Activated CD8-positive, alpha-beta memory T cell treated with anti-CD3 and anti-CD28 coated beads, Interleukin-2, amount 50 U/mL, for 48 hours (primary cell): Measurements from ENCODE around the gene EFL1.
A peak's percentile ranks its signal among the peaks of the same experiment; 100 is the strongest.
"Not testable (repeated sequence)": the region's sequence is repeated elsewhere in the genome, so short reads cannot be mapped to it uniquely, and the experiment has no call there.

ENCODE experiments used
- DNase-seq: peaks from one replicate; pipeline ENCODE4 v3.0.0-alpha.2; 2020

The EFL1 gene

DNA sequence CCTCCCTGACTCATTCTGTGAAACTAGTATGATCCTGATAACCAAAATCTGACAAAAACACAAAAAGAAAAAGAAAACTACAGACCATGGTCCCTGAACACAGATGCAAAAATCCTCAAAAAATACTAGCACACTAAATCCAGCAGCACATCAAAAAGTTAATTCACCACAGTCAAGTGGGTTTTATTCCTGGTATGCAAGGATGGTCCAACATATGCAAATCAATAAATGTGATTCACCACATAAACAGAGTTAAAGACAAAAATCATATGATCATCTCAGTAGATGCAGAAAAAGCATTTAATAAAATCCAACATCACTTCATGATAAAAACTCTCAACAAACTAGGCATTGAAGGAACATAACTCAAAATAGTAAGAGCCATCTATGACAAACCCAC lies 12.9 kb upstream of the EFL1 start:
- no peak for DNase-seq

DNA sequence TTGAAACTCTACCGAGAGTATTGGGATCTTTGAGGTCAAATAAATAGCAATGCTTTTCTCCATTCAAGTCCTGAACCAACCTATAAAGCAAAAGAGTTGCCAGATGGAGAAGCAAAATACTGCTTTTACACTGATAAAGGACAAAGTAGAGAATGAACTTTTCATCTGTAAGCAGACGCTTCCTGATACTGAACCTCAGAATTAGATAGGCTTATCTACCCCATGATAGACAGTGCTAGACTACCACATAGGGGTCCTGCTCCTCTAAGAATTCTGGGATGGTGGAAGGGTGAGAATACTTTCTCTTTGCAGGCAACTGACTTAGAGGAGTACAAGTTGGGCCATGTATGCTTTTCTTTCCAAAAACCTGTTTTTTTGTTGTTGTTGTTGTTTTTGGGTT lies 9.6 kb upstream of the EFL1 start:
- DNase-seq = no peak

GRCh38 chr15:82268454-82268853 lies 5.9 kb upstream of the EFL1 start:
- DNase-seq = not testable (repeated sequence)

- not testable (repeated sequence) for DNase-seq
Observed at GRCh38 chr15:82267137-82267536, 4.6 kb upstream of the EFL1 start.

- no peak for DNase-seq
Observed at GRCh38 chr15:82263350-82263749, 816 bp upstream of the EFL1 start.

DNA sequence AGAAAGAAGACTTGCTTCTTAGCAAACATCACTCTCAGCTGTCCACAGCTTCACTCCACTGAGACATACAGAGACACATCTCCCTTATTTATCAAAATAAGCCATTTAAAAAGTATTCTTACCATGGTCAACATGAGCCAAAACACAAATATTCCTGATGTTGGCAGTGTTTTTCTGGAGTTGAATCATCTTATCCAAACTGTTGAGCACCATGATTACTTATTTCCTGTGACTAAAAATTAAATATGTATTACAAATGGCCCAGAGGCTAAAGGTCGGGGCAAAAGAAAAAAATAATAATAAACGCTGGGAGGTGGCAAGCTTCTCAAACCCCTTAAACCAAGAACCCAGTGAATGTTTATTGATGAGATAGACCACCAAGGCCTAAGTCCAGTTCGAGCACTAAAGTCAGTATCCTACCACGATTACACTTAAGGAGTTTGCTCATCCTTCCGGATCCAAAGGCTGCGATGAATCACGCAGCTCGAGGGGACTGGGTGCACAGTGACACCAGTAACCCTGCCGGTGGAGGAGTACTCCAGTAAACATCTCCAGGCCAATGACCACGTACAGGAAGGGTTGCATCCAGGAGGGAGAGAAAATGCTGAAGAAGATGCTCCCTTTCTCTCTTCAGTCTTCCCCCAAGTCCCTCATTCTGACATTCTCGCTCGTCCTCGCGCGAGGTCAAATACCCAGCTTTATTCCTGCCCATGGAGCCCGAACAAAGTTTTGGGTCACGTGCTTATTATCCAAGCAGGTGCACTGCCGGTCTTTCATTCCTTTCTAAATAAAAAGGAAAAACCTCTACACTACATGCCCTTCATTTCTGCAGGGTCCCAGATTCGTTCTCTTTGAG lies 740 bp downstream of the EFL1 start:
- peak; percentile 67 for DNase-seq

DNA sequence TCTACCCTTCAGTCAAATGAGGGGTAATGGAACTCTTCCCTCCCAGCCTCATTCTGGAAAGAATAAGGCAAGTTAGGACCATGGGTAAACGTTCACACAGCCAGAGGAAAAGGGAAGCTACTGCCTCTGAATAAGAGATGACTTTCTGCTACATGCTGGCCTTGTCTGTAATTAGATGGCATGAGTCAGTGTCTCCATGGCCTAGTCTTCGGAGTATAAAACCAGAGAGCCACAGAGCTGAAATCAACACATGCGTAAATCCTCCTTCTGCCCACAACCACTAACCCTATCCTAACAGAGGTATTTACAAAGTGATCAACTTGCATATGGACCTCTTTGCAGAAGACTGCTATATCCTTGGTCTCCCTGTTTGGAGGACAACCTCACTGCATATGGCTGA lies 14.3 kb downstream of the EFL1 start:
- DNase-seq = not testable (repeated sequence)

- not testable (repeated sequence) for DNase-seq
Observed at GRCh38 chr15:82245956-82246355, 16.6 kb downstream of the EFL1 start.

DNA sequence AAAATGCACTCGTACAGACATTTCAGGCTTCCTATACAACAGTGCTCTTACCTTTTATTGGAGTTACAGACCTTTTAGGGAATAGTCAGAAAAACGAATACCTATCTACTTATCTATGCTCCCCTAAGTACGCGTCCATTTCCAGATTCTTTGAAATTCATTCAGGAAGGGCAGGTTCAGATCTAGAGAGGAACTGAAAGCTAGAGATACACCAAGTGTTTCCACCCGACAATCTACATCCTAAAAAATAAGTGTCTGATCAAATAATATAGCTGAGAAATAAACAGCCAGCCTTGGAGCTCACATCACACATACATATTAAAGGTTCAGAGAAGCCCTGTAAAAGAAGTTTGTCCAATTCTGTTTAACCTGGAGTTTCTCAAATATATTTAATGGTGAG lies 18.9 kb downstream of the EFL1 start:
- DNase-seq = not testable (repeated sequence)

DNA sequence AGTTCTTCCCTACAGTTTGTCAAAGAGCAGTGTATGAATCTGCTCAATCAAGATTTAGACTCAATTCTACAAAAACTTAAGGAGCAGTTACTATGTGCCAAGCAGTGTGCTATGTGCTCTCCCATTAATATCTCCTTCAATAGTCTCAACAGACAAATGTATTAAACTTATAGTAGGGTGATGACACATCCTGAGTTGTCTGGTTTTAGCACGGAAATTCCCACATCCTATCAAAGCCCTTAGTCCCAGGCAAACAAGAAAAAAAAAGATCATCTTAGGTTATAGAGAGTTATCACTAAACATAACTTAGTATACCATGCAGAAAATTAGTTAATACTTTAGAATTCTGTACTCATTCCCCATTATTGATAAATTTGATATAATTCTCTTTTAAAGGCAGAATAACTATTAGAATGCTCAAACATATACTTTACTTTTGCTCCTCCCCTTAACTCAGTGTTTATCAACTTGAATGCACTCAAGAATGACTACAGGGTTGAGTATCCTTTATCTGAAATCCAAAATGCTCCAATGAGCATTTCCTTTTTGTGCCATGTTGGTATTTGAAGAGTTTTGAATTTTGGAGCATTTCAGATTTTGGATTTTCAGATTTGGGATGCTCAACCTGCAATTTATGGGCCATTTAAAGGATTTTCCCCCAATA lies 20.6 kb downstream of the EFL1 start:
- not testable (repeated sequence) for DNase-seq

- DNase-seq = no peak
Observed at GRCh38 chr15:82239685-82240391, 22.7 kb downstream of the EFL1 start.

- DNase-seq = not testable (repeated sequence)
Observed at GRCh38 chr15:82237944-82238534, 24.5 kb downstream of the EFL1 start.

- no peak for DNase-seq
Observed at GRCh38 chr15:82231842-82232241, 30.7 kb downstream of the EFL1 start.

DNA sequence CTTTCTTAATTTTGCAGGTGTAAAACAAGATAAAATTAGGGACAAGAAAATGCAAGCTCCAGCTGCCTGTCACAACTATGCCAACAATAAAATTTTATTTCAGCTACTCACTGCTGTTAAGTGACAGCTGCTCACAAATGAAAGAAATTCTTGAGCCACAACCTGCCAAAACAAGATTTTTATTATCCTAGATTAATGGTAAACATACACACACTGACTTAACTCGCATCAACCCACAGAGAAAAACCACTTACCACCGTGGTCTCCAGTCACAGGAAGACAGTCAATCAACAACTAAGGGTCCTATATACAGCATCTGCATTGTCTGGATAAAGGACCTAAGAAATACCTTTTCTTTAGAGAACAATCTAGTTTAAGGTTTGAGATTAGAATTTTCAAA lies 31.3 kb downstream of the EFL1 start:
- DNase-seq = no peak

DNA sequence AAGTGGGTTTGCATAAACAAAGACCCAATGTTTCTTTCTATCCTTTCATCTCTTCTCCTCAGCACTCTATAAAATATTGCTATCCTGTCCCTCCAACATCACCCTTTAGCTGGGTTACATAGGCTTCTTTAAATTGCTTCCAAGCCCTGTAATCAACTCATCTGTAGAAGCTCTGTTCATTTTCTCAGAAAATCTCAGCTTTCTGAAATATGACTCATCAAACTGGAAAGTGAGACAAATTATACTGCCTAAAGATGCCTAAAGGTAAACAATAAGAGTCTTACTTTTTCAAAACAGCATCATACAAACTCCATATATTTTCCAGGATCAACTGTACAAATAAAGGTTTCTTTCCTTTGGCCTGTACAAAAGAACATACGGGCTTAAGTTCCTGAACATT lies 33.8 kb downstream of the EFL1 start:
- DNase-seq = no peak

DNA sequence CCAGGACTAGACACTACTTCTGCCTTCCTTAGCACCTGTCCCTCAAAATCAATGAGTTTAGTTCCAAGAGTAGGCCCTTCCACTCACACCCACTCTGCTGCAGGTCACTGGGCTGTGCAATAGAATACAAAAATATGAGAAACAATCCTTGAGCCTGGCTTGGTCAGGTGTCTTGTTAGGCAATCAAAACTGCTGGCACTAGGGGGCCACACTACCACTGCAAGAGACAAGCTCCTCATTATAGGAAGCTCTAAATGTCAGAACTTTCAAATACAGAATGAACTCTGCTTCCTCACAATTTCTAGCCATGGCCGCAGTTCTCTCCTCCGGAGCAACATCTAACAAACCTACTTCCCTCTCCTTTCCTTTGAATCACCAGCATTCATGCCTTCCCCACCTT lies 41.0 kb downstream of the EFL1 start:
- not testable (repeated sequence) for DNase-seq

DNA sequence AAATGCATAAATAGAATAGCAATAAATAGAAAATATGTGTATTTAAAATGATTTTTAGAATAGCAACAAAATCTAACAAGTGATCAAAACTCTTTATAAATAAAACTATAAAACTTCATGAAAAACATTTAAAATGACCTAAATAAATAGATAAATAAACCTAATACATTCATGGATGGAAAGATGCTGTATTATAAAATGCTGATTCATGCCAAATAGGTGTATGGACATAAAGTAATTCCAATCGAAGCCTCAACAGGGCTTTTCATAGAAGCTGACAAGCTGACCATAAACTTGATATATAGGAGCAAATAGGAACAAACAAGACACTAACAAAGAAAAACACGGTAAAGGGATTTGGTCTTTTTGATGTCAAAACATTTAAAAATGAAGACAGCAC lies 46.4 kb downstream of the EFL1 start:
- not testable (repeated sequence) for DNase-seq

GRCh38 chr15:82212201-82212600 lies 50.3 kb downstream of the EFL1 start:
- not testable (repeated sequence) for DNase-seq

GRCh38 chr15:82210066-82210597 lies 52.4 kb downstream of the EFL1 start:
- DNase-seq = not testable (repeated sequence)

DNA sequence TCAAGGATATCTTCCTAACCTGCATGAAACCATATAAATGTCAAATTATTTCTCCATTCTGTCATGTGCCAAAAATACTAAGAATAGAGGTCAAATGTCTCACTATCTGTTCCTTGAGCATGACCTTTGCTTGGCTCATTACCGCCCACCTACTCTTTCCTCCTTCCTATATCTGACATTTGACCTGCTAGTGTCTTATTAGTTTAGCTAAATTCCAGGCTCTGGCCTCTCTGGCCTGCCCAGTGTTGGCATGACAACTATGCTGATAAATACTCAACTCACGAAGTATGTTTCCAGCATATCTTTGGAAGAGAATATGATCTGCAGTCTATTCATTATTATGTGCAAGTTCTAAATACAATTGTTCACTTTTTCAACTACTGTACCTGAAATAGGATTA lies 58.0 kb downstream of the EFL1 start:
- DNase-seq = not testable (repeated sequence)

- peak; percentile 64 for DNase-seq
Observed at GRCh38 chr15:82197733-82198594, 64.6 kb downstream of the EFL1 start.

DNA sequence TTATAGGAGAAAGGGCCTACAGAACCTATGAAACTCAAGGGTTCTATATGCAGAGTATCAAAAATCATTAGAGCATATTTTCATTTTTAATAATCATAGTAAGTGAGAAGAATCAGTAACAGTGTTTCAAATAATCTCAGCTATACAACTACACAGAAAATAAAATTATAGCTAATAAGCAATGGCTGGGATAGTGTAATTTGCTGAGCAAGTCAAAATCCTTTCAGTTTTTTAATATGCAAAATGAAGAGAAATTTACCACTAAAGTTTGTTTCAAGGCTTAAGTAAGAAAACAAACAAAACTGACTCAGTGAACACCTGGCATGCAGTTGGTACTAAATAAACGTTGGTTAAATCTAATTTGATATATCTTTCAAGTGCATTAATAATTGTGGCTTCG lies 66.2 kb downstream of the EFL1 start:
- no peak for DNase-seq
